Measurements from ENCODE around the gene DPYD.

DNA sequence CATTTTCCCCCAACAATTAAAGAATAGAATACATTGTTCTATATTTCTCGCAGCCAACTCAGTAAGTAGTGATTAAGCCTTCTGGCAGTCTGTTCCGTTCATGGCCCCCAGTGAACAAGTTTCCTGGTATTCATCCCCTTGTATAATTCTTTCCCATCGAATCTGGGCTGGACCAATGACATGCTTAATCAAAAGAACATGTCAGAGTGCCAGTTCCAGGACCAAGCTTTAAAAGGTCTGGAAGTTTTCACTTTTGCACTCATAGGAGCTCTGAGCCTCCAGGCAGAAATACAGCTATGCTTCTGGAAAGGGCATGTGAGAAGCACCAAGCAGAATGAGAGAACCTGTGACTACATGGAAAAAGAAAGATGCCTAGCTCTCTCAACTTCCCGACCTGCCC lies 22.5 kb upstream of the DPYD start:
- TF ChIP-seq, protein P1, sequence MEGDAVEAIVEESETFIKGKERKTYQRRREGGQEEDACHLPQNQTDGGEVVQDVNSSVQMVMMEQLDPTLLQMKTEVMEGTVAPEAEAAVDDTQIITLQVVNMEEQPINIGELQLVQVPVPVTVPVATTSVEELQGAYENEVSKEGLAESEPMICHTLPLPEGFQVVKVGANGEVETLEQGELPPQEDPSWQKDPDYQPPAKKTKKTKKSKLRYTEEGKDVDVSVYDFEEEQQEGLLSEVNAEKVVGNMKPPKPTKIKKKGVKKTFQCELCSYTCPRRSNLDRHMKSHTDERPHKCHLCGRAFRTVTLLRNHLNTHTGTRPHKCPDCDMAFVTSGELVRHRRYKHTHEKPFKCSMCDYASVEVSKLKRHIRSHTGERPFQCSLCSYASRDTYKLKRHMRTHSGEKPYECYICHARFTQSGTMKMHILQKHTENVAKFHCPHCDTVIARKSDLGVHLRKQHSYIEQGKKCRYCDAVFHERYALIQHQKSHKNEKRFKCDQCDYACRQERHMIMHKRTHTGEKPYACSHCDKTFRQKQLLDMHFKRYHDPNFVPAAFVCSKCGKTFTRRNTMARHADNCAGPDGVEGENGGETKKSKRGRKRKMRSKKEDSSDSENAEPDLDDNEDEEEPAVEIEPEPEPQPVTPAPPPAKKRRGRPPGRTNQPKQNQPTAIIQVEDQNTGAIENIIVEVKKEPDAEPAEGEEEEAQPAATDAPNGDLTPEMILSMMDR (IDR thresholded peaks at IDR 0.05) = no peak
- TF ChIP-seq POLR2A (IDR thresholded peaks at IDR 0.05) = no peak
